ENCODE measurements around the gene CYTH4. TPM values are rescaled to one million over a fixed set of nuclear protein-coding genes. Genes with fewer than 3 reads are reported as not detected.

CYTH4 gene
- total and polyA plus RNA-seq, 10 of the 15 experiments (the other 5 are each of a cell fraction or from before 2014, with no cell fraction given) = 1.5 to 27.3 (median 16.9) TPM

DNA sequence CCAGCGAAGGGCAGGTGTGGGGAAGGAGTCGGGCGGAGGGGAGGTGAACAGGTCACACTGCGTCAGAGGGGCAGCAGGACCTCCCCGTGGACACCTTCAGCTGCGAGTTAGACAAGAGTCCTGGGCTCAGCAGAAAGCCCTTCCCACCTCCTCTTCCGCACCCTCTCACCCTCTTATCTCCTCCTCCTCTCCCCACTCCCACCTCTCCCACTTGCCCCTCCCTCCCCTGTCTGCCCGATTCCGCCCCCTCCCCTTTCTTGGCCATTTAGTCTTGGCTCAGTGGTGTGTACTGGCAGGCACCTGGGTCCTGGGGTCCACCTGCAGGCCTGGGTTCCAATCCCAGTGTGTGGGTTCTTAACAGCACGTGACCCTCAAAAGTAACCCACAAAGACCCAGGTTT lies 37.2 kb downstream of the CYTH4 start (continued):
- no peak for TF ChIP-seq ZNF207 (IDR thresholded peaks at IDR 0.05; ENCODE audit: borderline replicate concordance)

- Histone ChIP-seq H3K4me3 (no peak overlapping the region), H3K27me3 (replicated peaks in 1 of 2; ENCODE audit: control insufficient read depth in 2 of 2, insufficient read depth in 2 of 2, low read length in 1 of 2) (peaks cover 7 to 8% of the 10 kb centered on the region in 2 experiments; a peak in 3 of 4 replicates), H3K9me3 (replicated peaks; ENCODE audit: control insufficient read depth, insufficient read depth, low read length) (no peaks in the 10 kb centered on the region), H3K79me2 (ENCODE audit: control insufficient read depth, insufficient read depth, low read length) (no peaks in the 10 kb centered on the region), H2AFZ (ENCODE audit: control insufficient read depth, low read depth, low read length) (no peak overlapping the region), H3K4me1 (ENCODE audit: control insufficient read depth, insufficient read depth, low read length) (peaks cover 3% of the 10 kb centered on the region), H3K4me2 (ENCODE audit: control insufficient read depth, insufficient read depth) (no peak overlapping the region), H3K9ac (ENCODE audit: control insufficient read depth, insufficient read depth, low read length) (no peak overlapping the region), H4K20me1 (ENCODE audit: control insufficient read depth, insufficient read depth) (no peaks in the 10 kb centered on the region), H3K27ac (ENCODE audit: control insufficient read depth, insufficient read depth) (no peak overlapping the region), H3K36me3 (ENCODE audit: control insufficient read depth in 2 of 2, insufficient read depth in 2 of 2, low read length in 1 of 2) (no peaks in the 10 kb centered on the region)
- in situ Hi-C loops (cut with MboI) = no loop called here
- SMC1A ChIA-PET (ENCODE audit: uncharacterized antibody, unreplicated experiment) = interaction anchor here (0.7 to 1.3 kb wide), 2 partner anchors 9 to 210 kb away, joined by 3 read pairs; no protein-coding TSS in a partner anchor
- RAD21 ChIA-PET (ENCODE audit: unreplicated experiment) = interaction anchor here (1.3 kb wide), 1 partner anchor 108 kb away, joined by 7 read pairs; no protein-coding TSS in a partner anchor
- CTCF ChIA-PET = interaction anchor here (0.9 to 1.9 kb wide), 6 partner anchors 10 to 152 kb away, joined by 3 to 9 read pairs (median 4); no protein-coding TSS in a partner anchor
- BruUV-seq (replicated peaks) = no TSS peak
- no peak for FAIRE-seq
- POLR2A ChIA-PET = no interaction called here
- DNase-seq (ENCODE audit: low read depth, low spot score) = no peak
- no peak for ATAC-seq
- WGBS (ENCODE audit: insufficient coverage, insufficient replicate concordance, low lambda C conversion rate, missing lambda C conversion rate) = 36% methylated on average over 16 of the region's 16 CpGs
- intact Hi-C loops (cut with micrococcal nuclease; ENCODE audit: unreplicated experiment) = no loop called here
- TF ChIP-seq, protein P1, sequence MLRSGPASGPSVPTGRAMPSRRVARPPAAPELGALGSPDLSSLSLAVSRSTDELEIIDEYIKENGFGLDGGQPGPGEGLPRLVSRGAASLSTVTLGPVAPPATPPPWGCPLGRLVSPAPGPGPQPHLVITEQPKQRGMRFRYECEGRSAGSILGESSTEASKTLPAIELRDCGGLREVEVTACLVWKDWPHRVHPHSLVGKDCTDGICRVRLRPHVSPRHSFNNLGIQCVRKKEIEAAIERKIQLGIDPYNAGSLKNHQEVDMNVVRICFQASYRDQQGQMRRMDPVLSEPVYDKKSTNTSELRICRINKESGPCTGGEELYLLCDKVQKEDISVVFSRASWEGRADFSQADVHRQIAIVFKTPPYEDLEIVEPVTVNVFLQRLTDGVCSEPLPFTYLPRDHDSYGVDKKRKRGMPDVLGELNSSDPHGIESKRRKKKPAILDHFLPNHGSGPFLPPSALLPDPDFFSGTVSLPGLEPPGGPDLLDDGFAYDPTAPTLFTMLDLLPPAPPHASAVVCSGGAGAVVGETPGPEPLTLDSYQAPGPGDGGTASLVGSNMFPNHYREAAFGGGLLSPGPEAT (IDR thresholded peaks at IDR 0.05; ENCODE audit: low read depth) = no peak
- TF ChIP-seq NBN (IDR thresholded peaks at IDR 0.05) (no peak), WRNIP1 (IDR thresholded peaks at IDR 0.05; ENCODE audit: borderline replicate concordance, low read depth, low read length) (no peak), ASH2L (IDR thresholded peaks at IDR 0.05; ENCODE audit: borderline replicate concordance, low read depth) (no peak), TARDBP (IDR thresholded peaks at IDR 0.05; ENCODE audit: borderline replicate concordance) (no peak), POU2F2 (IDR thresholded peaks at IDR 0.05; ENCODE audit: borderline replicate concordance, low read depth, low read length) (no peak), PRDM15 (CRISPR knock-in tag; IDR thresholded peaks at IDR 0.05) (no peak), IKZF2 (IDR thresholded peaks at IDR 0.05) (no peak), YY1 (IDR thresholded peaks at IDR 0.05; ENCODE audit: low read depth, low read length) (no peak), NFIC (IDR thresholded peaks at IDR 0.05; ENCODE audit: low read depth, low read length) (no peak), RCOR1 (conservative IDR thresholded peaks at IDR 0.05; ENCODE audit: low read depth, low read length) (no peak), RUNX3 (IDR thresholded peaks at IDR 0.05; ENCODE audit: low read length) (no peak), CBFB (IDR thresholded peaks at IDR 0.05; ENCODE audit: low read depth) (no peak), SREBF2 (IDR thresholded peaks at IDR 0.05; ENCODE audit: low read length) (no peak), CEBPB (IDR thresholded peaks at IDR 0.05; ENCODE audit: borderline replicate concordance in 1 of 2, low read depth in 2 of 2, low read length in 2 of 2) (no peak), FOXM1 (IDR thresholded peaks at IDR 0.05; ENCODE audit: low read depth, low read length) (no peak)
- TF ChIP-seq, protein P2, sequence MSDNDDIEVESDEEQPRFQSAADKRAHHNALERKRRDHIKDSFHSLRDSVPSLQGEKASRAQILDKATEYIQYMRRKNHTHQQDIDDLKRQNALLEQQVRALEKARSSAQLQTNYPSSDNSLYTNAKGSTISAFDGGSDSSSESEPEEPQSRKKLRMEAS (IDR thresholded peaks at IDR 0.05; ENCODE audit: low read depth, low read length) = no peak
Measured at GRCh38 chr22:37320726-37321677, 38.7 kb downstream of the CYTH4 start.

Data from GM12878 (cell line).